IPS-18a (cell line): ENCODE results near the gene GKN1.

Experiments
- H3K27ac ChIP-seq: one replicate; pipeline ENCODE4 v1.5.1; 2013; ENCODE audit warnings: low read length
- H3K27me3 ChIP-seq: one replicate; pipeline ENCODE4 v1.6.1; 2013; ENCODE audit warnings: mild to moderate bottlenecking, low read length; ENCODE audit not compliant: control insufficient read depth, insufficient read depth
- H3K36me3 ChIP-seq: one replicate; pipeline ENCODE4 v1.6.1; 2013; ENCODE audit warnings: low read depth, low read length; ENCODE audit not compliant: control insufficient read depth
- H3K4me1 ChIP-seq: one replicate; pipeline ENCODE4 v1.6.1; 2013; ENCODE audit warnings: low read depth, low read length; ENCODE audit not compliant: control insufficient read depth
- H3K4me3 ChIP-seq: one replicate; pipeline ENCODE4 v1.5.1; 2013; ENCODE audit warnings: low read length
- H3K9ac ChIP-seq: one replicate; pipeline ENCODE4 v1.6.1; 2013; ENCODE audit warnings: mild to moderate bottlenecking, low read length, moderate library complexity
- H3K9me3 ChIP-seq: one replicate; pipeline ENCODE4 v1.6.1; 2013; ENCODE audit warnings: low read depth, low read length; ENCODE audit not compliant: control insufficient read depth

Gene GKN1

GRCh38 chr2:68964282-68964681 lies 10.2 kb upstream of the GKN1 start:
- no peaks in the 10 kb centered on the region for H3K27me3 ChIP-seq
- H3K36me3 ChIP-seq: no peaks in the 10 kb centered on the region
- H3K9me3 ChIP-seq: no peaks in the 10 kb centered on the region
- no peak overlapping the region for H3K9ac ChIP-seq
- H3K4me3 ChIP-seq: no peak overlapping the region
- no peak overlapping the region for H3K27ac ChIP-seq
- no peaks in the 10 kb centered on the region for H3K4me1 ChIP-seq

- H3K9ac ChIP-seq: no peak overlapping the region
- H3K9me3 ChIP-seq: no peaks in the 10 kb centered on the region
- no peaks in the 10 kb centered on the region for H3K27me3 ChIP-seq
- no peaks in the 10 kb centered on the region for H3K4me1 ChIP-seq
- H3K4me3 ChIP-seq: no peak overlapping the region
- no peaks in the 10 kb centered on the region for H3K36me3 ChIP-seq
- H3K27ac ChIP-seq: no peak overlapping the region
These were observed 6.2 kb upstream of the GKN1 start for GRCh38 chr2:68968221-68968620.

GRCh38 chr2:68969736-68970490 lies 4.5 kb upstream of the GKN1 start:
- H3K9ac ChIP-seq: no peak overlapping the region
- H3K27ac ChIP-seq: no peak overlapping the region

GRCh38 chr2:68970566-68971265 lies 3.7 kb upstream of the GKN1 start:
- H3K9ac ChIP-seq: no peak overlapping the region
- no peaks in the 10 kb centered on the region for H3K27me3 ChIP-seq
- no peak overlapping the region for H3K4me3 ChIP-seq
- no peaks in the 10 kb centered on the region for H3K4me1 ChIP-seq
- no peak overlapping the region for H3K27ac ChIP-seq
- no peaks in the 10 kb centered on the region for H3K36me3 ChIP-seq
- H3K9me3 ChIP-seq: no peaks in the 10 kb centered on the region

More at GRCh38 chr2:68969736-68970490, 4.5 kb upstream of the GKN1 start:
- Histone ChIP-seq H3K36me3 (no peaks in the 10 kb centered on the region), H3K4me3 (no peak overlapping the region), H3K9me3 (no peaks in the 10 kb centered on the region), H3K4me1 (no peaks in the 10 kb centered on the region), H3K27me3 (no peaks in the 10 kb centered on the region)

- no peak overlapping the region for H3K9ac ChIP-seq
- no peaks in the 10 kb centered on the region for H3K9me3 ChIP-seq
- no peaks in the 10 kb centered on the region for H3K4me1 ChIP-seq
- H3K4me3 ChIP-seq: no peak overlapping the region
- H3K36me3 ChIP-seq: no peaks in the 10 kb centered on the region
- H3K27me3 ChIP-seq: no peaks in the 10 kb centered on the region
- no peak overlapping the region for H3K27ac ChIP-seq
These were observed 2.7 kb upstream of the GKN1 start for GRCh38 chr2:68971591-68972231.

- no peaks in the 10 kb centered on the region for H3K36me3 ChIP-seq
- no peaks in the 10 kb centered on the region for H3K4me1 ChIP-seq
- H3K27me3 ChIP-seq: no peaks in the 10 kb centered on the region
- H3K27ac ChIP-seq: no peak overlapping the region
- H3K9ac ChIP-seq: no peak overlapping the region
- H3K9me3 ChIP-seq: no peaks in the 10 kb centered on the region
- H3K4me3 ChIP-seq: no peak overlapping the region
These were observed 670 bp downstream of the GKN1 start for GRCh38 chr2:68974946-68975665.

GRCh38 chr2:68975844-68976243 lies 1.4 kb downstream of the GKN1 start:
- H3K4me1 ChIP-seq: no peaks in the 10 kb centered on the region
- no peak overlapping the region for H3K4me3 ChIP-seq
- no peaks in the 10 kb centered on the region for H3K27me3 ChIP-seq
- no peak overlapping the region for H3K9ac ChIP-seq
- H3K36me3 ChIP-seq: no peaks in the 10 kb centered on the region
- H3K27ac ChIP-seq: no peak overlapping the region
- H3K9me3 ChIP-seq: no peaks in the 10 kb centered on the region

GRCh38 chr2:68977453-68977852 lies 3.0 kb downstream of the GKN1 start:
- Histone ChIP-seq H3K27me3 (no peaks in the 10 kb centered on the region), H3K36me3 (no peaks in the 10 kb centered on the region), H3K27ac (no peak overlapping the region), H3K4me1 (no peaks in the 10 kb centered on the region), H3K4me3 (no peak overlapping the region), H3K9me3 (no peaks in the 10 kb centered on the region), H3K9ac (no peak overlapping the region)

GRCh38 chr2:68978098-68978497 lies 3.7 kb downstream of the GKN1 start:
- H3K4me3 ChIP-seq: no peak overlapping the region
- no peak overlapping the region for H3K27ac ChIP-seq
- H3K4me1 ChIP-seq: no peaks in the 10 kb centered on the region
- no peak overlapping the region for H3K9ac ChIP-seq
- no peaks in the 10 kb centered on the region for H3K27me3 ChIP-seq
- no peaks in the 10 kb centered on the region for H3K36me3 ChIP-seq
- no peaks in the 10 kb centered on the region for H3K9me3 ChIP-seq

GRCh38 chr2:68980956-68981355 lies 6.5 kb downstream of the GKN1 start:
- H3K27me3 ChIP-seq: no peaks in the 10 kb centered on the region
- H3K9me3 ChIP-seq: no peaks in the 10 kb centered on the region
- no peak overlapping the region for H3K27ac ChIP-seq
- H3K36me3 ChIP-seq: no peaks in the 10 kb centered on the region
- H3K9ac ChIP-seq: no peak overlapping the region
- no peaks in the 10 kb centered on the region for H3K4me1 ChIP-seq
- H3K4me3 ChIP-seq: no peak overlapping the region

- H3K27ac ChIP-seq: no peak overlapping the region
- H3K9ac ChIP-seq: no peak overlapping the region
- no peak overlapping the region for H3K4me3 ChIP-seq
- H3K36me3 ChIP-seq: no peaks in the 10 kb centered on the region
- H3K27me3 ChIP-seq: no peaks in the 10 kb centered on the region
- H3K9me3 ChIP-seq: no peaks in the 10 kb centered on the region
- H3K4me1 ChIP-seq: no peaks in the 10 kb centered on the region
These were observed 12.6 kb downstream of the GKN1 start for GRCh38 chr2:68987021-68987503.
